Rectal smooth muscle tissue (tissue), 1 donor: Measurements from ENCODE around the gene TCAP.

ENCODE experiments used
- H3K27ac ChIP-seq: one replicate; pipeline ENCODE4 v1.7.0; 2013; ENCODE audit warnings: low read depth, low read length, inconsistent platforms
- H3K27me3 ChIP-seq: one replicate; pipeline ENCODE4 v1.7.0; 2013; ENCODE audit warnings: low read length; ENCODE audit not compliant: control insufficient read depth, insufficient read depth
- H3K36me3 ChIP-seq: one replicate; pipeline ENCODE4 v1.7.0; 2013; ENCODE audit warnings: low read length; ENCODE audit not compliant: control insufficient read depth, insufficient read depth
- H3K4me1 ChIP-seq: one replicate; pipeline ENCODE4 v1.7.0; 2013; ENCODE audit warnings: low read length; ENCODE audit not compliant: control insufficient read depth, insufficient read depth
- H3K4me3 ChIP-seq: one replicate; pipeline ENCODE4 v1.7.0; 2013; ENCODE audit warnings: low read length
- H3K9ac ChIP-seq: one replicate; pipeline ENCODE4 v1.7.0; 2013; ENCODE audit warnings: low read length

Gene TCAP

DNA sequence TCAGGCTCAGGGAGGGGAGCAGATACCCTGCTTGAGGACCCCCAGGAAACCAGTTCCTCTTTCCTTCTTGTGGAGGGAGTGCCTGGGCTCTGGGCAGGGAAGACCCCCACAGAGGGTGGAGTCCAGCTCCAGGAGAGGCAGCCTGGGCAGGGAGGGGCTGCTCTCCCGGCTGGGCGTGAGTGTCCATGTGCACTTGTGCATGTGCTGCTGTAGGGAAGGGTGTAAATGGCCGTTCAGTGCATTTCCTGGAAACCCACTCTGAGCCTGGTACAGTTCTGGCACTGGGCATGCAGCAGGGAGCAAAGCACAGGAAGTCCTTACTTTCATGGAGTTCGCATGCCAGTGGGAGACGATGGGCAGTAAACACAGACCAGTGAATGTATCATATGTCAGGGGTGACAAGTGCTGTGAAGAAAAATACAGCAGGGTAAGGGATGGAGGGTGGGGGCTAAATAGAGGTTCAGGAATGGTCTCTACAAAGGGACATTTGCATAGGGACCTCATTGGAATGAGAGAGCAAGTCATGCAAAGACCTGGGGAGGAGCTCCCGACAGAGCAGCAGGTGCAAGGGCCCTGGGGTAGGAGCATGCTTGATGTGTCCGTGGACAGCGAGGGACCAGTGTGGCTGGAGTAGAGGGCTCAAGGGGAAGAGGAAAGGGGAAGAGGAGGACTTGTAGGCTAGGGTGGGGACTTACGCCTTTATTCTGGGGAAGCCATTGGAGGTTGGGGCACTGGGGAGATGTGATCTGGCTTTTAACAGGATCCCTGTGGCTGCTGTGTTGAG is 22.7 kb upstream of the TCAP start:
- no peaks in the 10 kb centered on the region for H3K36me3 ChIP-seq
- no peak overlapping the region for H3K9ac ChIP-seq
- no peak overlapping the region for H3K27ac ChIP-seq
- H3K4me3 ChIP-seq, result no peak overlapping the region
- no peaks in the 10 kb centered on the region for H3K27me3 ChIP-seq
- peaks cover 12% of the 10 kb centered on the region for H3K4me1 ChIP-seq

DNA sequence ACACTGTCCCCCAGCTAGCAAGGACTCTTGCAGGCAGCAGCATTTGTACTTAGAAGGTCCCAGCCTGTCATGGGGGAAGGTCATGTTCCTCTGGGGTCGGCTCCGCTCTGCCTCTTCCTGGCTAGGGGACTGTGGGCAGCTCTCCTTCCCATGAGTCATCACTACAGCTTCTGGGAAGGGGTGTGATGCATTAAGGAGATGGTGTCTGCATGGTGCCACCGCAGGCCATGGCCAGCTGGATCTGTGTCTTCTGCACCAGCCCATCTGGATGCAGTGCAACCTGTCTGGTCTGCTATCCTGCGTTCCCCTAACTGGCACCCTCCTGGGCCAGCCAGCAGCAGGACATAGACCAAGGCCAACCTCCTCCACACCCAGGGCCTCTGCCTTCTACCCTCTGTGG is 21.9 kb upstream of the TCAP start:
- Histone ChIP-seq H3K36me3 (no peaks in the 10 kb centered on the region), H3K4me3 (no peak overlapping the region), H3K4me1 (peaks cover 5% of the 10 kb centered on the region), H3K9ac (no peak overlapping the region), H3K27ac (no peak overlapping the region), H3K27me3 (no peaks in the 10 kb centered on the region)

DNA sequence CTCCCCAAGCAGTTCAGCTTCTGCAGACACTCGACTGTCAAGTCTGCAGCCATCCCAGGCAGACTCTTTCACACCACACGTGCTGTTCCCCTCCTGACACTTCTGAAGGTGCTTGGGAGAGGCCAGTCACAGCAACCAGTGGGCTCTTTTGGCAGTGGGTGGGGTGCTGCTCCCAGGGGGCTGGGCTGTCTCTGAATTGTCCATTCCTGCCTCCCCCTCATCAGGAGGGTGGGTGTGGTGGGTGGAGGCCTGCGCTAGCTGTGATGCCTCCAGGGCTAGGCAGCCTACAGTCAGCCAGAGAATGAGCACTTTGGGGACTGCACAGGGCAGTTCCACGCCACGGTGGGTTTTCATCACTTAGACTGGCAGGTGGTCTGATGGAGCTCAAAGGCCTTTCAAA is 17.9 kb upstream of the TCAP start:
- no peak overlapping the region for H3K27ac ChIP-seq
- H3K9ac ChIP-seq, result no peak overlapping the region
- peaks cover 3% of the 10 kb centered on the region for H3K36me3 ChIP-seq
- no peak overlapping the region for H3K4me3 ChIP-seq
- no peaks in the 10 kb centered on the region for H3K4me1 ChIP-seq
- H3K27me3 ChIP-seq, result no peaks in the 10 kb centered on the region

DNA sequence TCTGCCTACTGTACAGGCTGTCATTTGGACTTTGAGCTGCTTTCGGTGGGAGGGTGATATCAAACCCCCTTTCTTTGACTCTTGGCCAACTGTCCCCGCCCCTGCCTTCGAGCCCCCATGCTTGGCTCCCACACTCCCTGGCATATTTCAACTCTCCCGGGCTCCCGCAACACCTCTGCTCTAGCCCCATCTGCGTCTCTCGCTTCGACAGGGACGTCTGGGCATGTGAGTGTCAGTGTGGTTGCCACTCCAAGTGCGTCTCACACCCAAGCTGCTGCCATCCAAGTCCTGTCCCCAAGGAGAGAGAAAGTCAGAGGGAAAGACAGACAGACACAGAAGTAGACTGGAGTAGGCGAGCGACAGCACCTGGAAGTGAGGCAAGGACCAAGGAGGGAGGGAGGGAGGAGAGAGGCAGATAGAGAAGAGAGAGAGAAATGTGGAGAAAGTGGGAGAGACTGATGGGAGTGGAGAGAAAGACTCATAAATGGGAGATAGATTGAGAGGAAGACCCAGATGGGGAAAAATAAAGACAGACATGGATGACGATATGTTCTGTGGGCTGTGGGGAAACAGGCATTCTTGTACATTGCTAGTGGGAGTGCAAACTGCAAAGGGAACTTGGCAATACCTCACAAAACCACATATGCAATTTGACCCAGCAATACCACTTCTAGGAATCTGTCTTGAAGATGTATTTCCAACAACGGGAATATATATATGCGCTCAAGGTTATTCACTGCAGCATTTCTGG is 16.4 kb upstream of the TCAP start:
- no peak overlapping the region for H3K27ac ChIP-seq
- H3K9ac ChIP-seq, result no peak overlapping the region
- H3K27me3 ChIP-seq, result no peaks in the 10 kb centered on the region
- no peak overlapping the region for H3K4me3 ChIP-seq
- peaks cover 3% of the 10 kb centered on the region for H3K36me3 ChIP-seq
- H3K4me1 ChIP-seq, result no peaks in the 10 kb centered on the region

DNA sequence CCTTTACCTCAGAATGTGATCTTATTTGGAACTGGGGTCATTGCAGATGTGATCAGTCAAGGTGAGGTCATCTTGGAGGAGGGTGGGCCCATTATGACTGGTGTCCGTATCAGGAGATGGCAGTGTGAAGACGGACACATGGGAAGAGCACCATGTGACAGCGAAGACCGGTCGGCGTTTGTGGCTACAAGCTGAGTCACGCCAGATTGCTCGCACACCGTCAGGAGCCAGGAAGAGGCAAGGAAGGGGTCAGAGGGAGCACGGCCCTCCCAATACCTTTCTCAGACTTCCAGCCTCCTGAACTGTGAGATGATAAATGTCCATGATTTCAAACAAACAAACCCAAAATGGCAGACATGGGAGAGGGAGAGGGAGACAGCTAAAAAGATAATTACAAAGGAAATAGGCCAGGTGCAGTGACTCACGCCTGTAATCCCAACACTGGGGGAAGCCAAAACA is 15.0 kb upstream of the TCAP start:
- H3K27ac ChIP-seq, result no peak overlapping the region
- no peak overlapping the region for H3K9ac ChIP-seq
- no peaks in the 10 kb centered on the region for H3K27me3 ChIP-seq
- no peak overlapping the region for H3K4me3 ChIP-seq
- peaks cover 3% of the 10 kb centered on the region for H3K36me3 ChIP-seq
- no peaks in the 10 kb centered on the region for H3K4me1 ChIP-seq

DNA sequence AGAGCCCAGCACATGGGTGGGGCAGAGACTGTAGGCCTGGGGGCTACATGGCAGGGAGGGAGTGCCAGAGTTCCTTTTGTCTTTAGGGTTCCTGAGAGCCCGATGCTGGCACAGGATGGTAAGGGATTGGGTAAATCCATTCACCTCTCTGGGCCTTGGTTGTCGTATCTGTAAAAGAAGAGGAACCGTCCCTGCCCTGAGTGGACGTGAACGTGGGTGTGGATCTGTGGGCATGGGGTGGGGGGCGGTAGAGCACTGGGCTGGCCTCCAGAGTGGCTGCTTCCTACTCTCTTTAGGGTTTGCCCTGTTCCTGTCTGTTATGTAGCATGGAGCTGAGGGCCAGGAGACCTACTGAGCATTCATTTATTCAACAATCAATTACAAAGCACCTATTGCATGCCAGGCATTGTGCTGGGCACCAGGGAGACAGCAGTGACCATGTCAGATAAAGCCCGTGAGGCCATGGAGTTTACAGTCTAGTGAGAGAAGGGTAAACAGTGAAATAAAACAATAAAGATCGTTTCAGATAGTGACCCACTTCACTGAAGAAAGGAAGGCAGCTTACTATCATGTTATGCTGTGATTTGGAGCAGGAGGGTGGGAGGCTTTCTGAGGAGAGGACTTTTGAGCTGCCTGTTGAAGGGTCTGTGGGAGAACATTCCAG is 13.1 kb upstream of the TCAP start:
- Histone ChIP-seq H3K27ac (no peak overlapping the region), H3K9ac (no peak overlapping the region), H3K4me3 (no peak overlapping the region), H3K27me3 (no peaks in the 10 kb centered on the region), H3K4me1 (no peaks in the 10 kb centered on the region), H3K36me3 (peaks cover 7% of the 10 kb centered on the region)

DNA sequence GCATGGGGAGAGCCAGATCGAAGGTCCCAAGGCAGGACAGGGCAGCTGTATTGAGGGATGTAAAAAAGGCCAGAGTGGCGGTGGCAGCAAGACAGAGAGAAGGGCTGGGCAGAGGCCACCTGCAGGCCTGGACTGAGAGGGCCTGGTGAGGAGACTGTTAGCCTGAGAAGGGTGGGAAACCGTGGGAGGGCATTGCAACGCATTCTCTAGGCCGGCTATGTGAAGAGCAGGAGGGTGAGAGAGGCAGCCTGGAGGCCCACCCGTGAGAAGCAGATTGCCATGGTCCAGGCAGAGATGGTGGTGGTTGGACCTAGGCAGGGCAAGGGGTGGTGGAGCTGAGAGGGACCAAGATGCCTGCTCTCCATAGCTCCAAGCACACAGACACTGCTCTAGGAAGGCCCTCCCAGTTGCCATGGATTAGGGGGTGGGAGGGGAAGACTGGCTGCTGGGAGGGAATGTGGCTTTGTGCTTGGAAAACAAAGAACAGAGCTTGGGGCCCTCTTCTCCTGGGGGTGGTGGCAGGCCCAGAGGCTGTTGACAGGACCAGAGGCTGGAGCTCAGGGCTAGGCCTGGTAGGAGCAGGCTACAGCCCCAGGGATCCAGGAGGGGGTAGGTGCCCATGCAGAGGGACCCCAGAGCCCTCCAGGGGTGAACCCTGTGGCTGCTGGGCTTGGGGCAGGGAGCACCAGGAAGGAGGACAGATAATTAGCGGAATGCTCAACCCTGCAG is 12.4 kb upstream of the TCAP start:
- Histone ChIP-seq H3K27ac (no peak overlapping the region), H3K4me3 (no peak overlapping the region)

DNA sequence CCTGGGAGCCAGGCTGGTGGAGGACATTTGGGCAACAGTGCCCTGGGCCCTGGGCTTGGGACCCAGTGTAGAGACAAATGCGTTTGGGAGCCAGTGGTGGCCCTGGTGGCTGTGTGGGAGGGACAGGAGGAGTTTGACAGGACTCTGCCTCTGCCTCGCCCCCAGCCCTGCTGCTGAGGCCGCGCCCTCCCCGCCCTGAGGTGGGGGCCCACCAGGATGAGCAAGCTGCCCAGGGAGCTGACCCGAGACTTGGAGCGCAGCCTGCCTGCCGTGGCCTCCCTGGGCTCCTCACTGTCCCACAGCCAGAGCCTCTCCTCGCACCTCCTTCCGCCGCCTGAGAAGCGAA is 11.9 kb upstream of the TCAP start:
- Histone ChIP-seq H3K36me3 (peaks cover 14% of the 10 kb centered on the region), H3K4me3 (no peak overlapping the region), H3K27ac (no peak overlapping the region), H3K4me1 (no peaks in the 10 kb centered on the region), H3K9ac (no peak overlapping the region), H3K27me3 (no peaks in the 10 kb centered on the region)

More for the DNA sequence above, 12.4 kb upstream of the TCAP start:
- H3K36me3 ChIP-seq, result peaks cover 9% of the 10 kb centered on the region
- H3K27me3 ChIP-seq, result no peaks in the 10 kb centered on the region
- H3K9ac ChIP-seq, result no peak overlapping the region
- no peaks in the 10 kb centered on the region for H3K4me1 ChIP-seq

DNA sequence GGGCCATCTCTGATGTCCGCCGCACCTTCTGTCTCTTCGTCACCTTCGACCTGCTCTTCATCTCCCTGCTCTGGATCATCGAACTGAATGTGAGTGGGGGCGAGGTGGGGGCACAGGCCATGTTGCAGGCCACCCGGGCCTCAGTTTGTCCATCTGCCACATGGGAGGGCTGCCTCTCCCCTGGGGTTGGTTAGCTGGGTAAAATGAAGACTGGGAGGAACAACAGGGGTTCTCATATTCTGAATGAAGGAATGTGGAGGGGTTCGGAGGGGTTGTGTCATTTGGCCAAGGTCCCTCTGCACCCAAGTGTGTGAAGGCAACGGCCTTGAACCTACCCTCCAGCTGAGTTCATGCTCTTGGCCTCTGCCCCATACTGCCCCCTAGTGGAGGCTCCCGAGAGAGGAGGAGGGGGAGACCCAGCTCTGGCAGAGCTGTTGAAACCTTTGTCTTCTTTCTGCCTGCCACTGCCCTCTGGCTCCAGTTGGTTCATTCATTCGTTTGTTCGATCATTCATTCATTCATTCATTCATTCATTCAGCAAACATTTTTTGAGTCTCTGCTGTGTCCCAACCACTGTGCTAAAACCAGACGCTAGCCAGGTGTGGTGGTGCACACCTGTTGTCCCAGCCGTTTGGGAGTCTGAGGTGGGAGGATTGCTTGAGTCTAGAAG is 11.4 kb upstream of the TCAP start:
- Histone ChIP-seq H3K36me3 (peaks cover 16% of the 10 kb centered on the region), H3K27ac (no peak overlapping the region), H3K4me1 (no peaks in the 10 kb centered on the region), H3K27me3 (no peaks in the 10 kb centered on the region), H3K9ac (no peak overlapping the region), H3K4me3 (no peak overlapping the region)

DNA sequence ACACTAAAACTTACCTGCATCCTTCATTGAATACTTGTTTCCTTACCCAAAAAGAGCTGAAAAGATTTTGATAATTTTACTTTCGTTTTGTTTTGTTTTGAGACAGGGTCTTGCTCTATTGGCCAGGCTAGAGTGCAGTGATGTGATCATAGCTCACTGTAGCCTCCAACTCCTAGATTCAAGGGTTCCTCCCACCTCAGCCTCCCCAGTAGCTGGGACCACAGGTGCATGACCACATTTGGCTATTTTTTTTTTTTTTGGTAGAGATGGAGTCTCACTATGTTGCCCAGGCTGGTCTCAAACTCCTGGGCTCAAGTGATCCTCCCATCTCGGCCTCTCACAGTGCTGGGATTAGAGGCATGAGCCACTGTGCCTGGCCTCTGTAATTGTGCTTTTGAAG is 10.0 kb upstream of the TCAP start:
- H3K27me3 ChIP-seq, result no peaks in the 10 kb centered on the region
- no peak overlapping the region for H3K9ac ChIP-seq
- no peak overlapping the region for H3K27ac ChIP-seq
- H3K4me3 ChIP-seq, result no peak overlapping the region
- peaks cover 20% of the 10 kb centered on the region for H3K36me3 ChIP-seq
- no peaks in the 10 kb centered on the region for H3K4me1 ChIP-seq

DNA sequence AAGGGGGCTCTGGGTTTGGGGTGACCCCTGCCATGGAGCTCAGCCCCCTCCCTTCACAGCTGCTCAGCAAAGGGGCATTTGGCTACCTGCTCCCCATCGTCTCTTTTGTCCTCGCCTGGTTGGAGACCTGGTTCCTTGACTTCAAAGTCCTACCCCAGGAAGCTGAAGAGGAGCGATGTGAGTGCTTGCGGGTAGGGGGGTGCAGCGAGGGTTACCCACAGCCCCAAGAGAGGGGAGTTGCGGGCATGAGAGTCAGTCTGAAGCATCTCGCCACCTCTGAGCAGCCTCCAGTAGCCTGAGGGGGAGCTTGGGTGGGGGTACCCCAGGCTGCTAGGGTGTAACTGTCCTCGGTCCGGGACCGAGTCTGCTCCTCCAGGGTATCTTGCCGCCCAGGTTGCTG is 6.8 kb upstream of the TCAP start:
- no peak overlapping the region for H3K4me3 ChIP-seq
- H3K27ac ChIP-seq, result no peak overlapping the region
- H3K27me3 ChIP-seq, result no peaks in the 10 kb centered on the region
- H3K36me3 ChIP-seq, result peaks cover 36% of the 10 kb centered on the region
- H3K9ac ChIP-seq, result no peak overlapping the region
- no peaks in the 10 kb centered on the region for H3K4me1 ChIP-seq

DNA sequence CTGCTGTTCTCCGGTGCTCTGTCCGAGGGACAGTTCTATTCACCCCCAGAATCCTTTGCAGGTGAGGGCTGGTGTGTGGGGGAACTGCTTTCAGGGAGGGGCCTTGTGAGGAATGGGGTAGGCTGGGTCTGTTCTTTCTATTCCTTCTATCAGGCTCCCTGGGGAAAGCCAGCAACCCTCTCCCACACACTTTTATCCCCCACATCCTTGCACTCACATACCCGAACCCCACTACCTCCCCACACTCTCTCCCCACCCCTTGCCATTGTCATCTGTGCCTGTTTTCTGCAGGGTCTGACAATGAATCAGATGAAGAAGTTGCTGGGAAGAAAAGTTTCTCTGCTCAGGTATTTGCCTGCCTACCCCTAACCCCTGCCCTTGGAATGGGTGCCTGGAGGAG is 6.4 kb upstream of the TCAP start:
- H3K27ac ChIP-seq, result no peak overlapping the region
- peaks cover 36% of the 10 kb centered on the region for H3K36me3 ChIP-seq
- no peak overlapping the region for H3K4me3 ChIP-seq
- H3K27me3 ChIP-seq, result no peaks in the 10 kb centered on the region
- no peak overlapping the region for H3K9ac ChIP-seq
- H3K4me1 ChIP-seq, result no peaks in the 10 kb centered on the region
